Muscle of leg (tissue), 11 donors: ENCODE data around the gene TBXAS1. TPM values are rescaled to one million over a fixed set of nuclear protein-coding genes. Genes with fewer than 3 reads are reported as not detected.
"Not testable (repeated sequence)": the region's sequence is repeated elsewhere in the genome, so short reads cannot be mapped to it uniquely, and the experiment has no call there.

Experiments
- DNase-seq: peaks from one replicate; pipeline ENCODE4 v3.0.0; 2013
- H3K27ac ChIP-seq: one replicate; pipeline ENCODE4 v1.5.1; 2013; ENCODE audit warnings: mild to moderate bottlenecking, low read length, control low read depth
- H3K27me3 ChIP-seq: one replicate; pipeline ENCODE4 v1.6.1; 2013; ENCODE audit warnings: low read length; ENCODE audit not compliant: control insufficient read depth, insufficient read depth
- H3K36me3 ChIP-seq: one replicate; pipeline ENCODE4 v1.6.1; 2013; ENCODE audit warnings: low read length; ENCODE audit not compliant: control insufficient read depth, insufficient read depth
- H3K4me1 ChIP-seq: one replicate; pipeline ENCODE4 v1.6.1; 2013; ENCODE audit warnings: low read length; ENCODE audit not compliant: control insufficient read depth, insufficient read depth
- H3K4me3 ChIP-seq: one replicate; pipeline ENCODE4 v1.5.1; 2013; ENCODE audit warnings: low read length, control low read depth
- H3K9me3 ChIP-seq: replicated peaks from 2 replicates; pipeline ENCODE4 v1.6.1; 2013; ENCODE audit warnings: low read depth, low read length; ENCODE audit not compliant: control insufficient read depth
- WGBS: methylation state at CpG from one replicate; pipeline ENCODE4 v1.1.5; 2013; ENCODE audit warnings: missing lambda C conversion rate; ENCODE audit not compliant: insufficient coverage; 5-methylcytosine and 5-hydroxymethylcytosine counted together
- polyA plus RNA-seq, 8 donors: library from polyadenylated mRNA; unstranded; fragments of 120-200 nt; gene quantifications; one replicate each; pipeline versions ENCODE4 v1.2.1 to v1.2.3, GENCODE V29; 2013; ENCODE audit warnings: inconsistent platforms in 1 of 8, low replicate concordance in 1 of 8; ENCODE audit not compliant: insufficient read length in 8 of 8, insufficient read depth in 1 of 8
- total RNA-seq: library from RNA; stranded (reverse); fragments of 120-200 nt; gene quantifications from one replicate; pipeline ENCODE4 v1.2.4, GENCODE V29; 2013

Gene TBXAS1
- total and polyA plus RNA-seq, 9 donors: 2.6 to 4.5 (median 3.4) TPM

DNA sequence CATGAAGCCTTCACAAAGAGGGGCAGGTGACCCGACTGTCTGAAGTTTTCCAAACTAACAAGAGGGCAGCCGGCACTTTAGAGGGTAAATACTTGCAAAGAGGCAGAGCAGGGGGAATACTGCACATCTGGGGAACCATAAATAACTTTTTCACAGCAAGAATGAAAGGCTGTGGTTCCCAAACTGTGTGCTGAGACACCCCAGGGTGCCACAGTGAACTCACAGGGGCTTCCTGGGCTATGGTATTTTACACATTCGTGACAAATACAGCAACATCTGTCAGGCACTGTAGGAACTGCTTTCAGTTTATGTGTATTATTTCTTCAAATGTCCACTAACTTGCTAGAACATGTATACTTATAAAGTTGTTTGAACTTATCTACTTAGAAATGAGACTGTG lies 67.2 kb downstream of the TBXAS1 start:
- Histone ChIP-seq H3K36me3 (no peaks in the 10 kb centered on the region), H3K27ac (no peak overlapping the region), H3K4me3 (no peak overlapping the region), H3K4me1 (no peaks in the 10 kb centered on the region), H3K9me3 (no peaks in the 10 kb centered on the region), H3K27me3 (no peaks in the 10 kb centered on the region)
- WGBS: 83% methylated on average over 1 of the region's 3 CpGs
- DNase-seq: no peak

DNA sequence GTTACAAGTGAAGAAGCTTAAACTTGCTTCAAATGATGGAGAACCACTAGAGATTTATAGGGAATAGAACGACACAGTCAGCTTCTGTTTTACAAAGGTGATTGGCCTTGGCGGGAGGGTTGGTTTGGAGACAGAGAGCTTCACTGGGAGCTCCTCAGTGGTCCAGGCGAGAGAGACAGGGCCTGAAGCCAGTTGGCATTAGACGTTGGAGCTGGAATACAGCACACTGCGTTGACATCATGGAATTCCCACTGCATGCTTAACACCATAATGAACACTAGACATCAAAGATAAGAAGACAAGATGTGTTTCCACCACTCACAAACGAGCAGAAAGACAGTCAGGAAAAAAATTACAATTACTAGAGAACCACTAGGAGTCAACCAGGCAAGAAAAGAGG lies 67.8 kb downstream of the TBXAS1 start:
- Histone ChIP-seq H3K27me3 (no peaks in the 10 kb centered on the region), H3K4me3 (no peak overlapping the region), H3K4me1 (no peaks in the 10 kb centered on the region), H3K9me3 (no peaks in the 10 kb centered on the region), H3K36me3 (no peaks in the 10 kb centered on the region), H3K27ac (no peak overlapping the region)
- DNase-seq: peak; percentile 52
- 20% methylated on average over 1 of the region's 6 CpGs for WGBS

DNA sequence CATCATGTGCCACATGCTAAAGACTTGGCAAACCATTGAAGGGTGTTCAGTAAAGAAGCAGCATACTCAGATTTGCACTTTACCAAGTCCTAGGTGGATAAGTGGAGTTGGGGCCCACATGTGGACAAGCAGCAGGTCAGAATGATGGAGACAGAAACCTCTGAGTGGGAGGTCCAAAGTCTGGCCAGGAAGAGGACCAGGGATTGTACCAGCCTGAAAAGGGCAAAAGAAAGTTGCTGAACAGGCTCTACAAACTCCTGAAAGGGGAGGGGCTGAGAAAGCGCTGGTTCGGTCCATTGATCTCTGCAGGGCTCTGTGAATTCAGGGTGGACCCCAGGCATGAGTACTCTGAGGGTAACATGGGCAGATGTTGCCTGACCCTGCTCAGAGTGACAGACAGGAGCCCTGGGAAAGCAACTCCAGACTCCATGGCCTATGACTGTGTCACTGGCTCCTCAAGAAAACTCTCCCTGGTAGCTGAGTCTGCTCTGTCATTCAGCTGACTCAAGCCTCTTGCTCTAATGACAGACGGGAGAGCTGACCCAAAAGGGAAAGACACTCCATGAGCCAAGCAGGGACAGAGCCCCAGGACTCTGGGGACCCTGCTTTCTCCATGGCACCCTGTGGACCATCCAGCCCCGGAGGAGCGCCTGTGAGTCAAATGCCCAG lies 68.5 kb downstream of the TBXAS1 start:
- Histone ChIP-seq H3K36me3 (no peaks in the 10 kb centered on the region), H3K4me3 (no peak overlapping the region), H3K4me1 (no peaks in the 10 kb centered on the region), H3K27ac (no peak overlapping the region), H3K9me3 (no peaks in the 10 kb centered on the region), H3K27me3 (no peaks in the 10 kb centered on the region)
- WGBS: 84% methylated on average over 5 of the region's 5 CpGs
- DNase-seq: no peak

DNA sequence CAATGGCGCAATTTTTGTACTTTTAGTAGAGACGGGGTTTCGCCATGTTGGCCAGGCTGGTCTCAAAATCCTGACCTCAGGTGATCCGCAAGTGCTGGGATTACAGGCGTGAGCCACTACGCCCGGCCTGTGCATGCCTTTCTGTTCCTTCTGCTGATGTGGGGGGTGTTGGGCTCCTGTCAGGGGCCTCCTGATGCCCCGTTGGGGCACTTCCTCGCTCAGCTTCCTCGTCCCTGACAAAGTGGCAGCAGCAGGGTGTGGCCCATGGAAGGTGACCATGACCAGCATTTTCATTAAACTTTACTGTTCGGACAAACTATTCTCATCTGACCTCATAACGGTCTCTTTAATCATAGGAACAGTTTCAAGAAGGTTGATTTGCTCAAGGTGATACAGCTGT lies 69.4 kb downstream of the TBXAS1 start:
- 81% methylated on average over 7 of the region's 12 CpGs for WGBS
- no peak overlapping the region for H3K4me3 ChIP-seq
- H3K4me1 ChIP-seq: no peaks in the 10 kb centered on the region
- no peak overlapping the region for H3K27ac ChIP-seq
- H3K27me3 ChIP-seq: no peaks in the 10 kb centered on the region
- H3K36me3 ChIP-seq: no peaks in the 10 kb centered on the region
- DNase-seq: no peak
- H3K9me3 ChIP-seq: no peaks in the 10 kb centered on the region

DNA sequence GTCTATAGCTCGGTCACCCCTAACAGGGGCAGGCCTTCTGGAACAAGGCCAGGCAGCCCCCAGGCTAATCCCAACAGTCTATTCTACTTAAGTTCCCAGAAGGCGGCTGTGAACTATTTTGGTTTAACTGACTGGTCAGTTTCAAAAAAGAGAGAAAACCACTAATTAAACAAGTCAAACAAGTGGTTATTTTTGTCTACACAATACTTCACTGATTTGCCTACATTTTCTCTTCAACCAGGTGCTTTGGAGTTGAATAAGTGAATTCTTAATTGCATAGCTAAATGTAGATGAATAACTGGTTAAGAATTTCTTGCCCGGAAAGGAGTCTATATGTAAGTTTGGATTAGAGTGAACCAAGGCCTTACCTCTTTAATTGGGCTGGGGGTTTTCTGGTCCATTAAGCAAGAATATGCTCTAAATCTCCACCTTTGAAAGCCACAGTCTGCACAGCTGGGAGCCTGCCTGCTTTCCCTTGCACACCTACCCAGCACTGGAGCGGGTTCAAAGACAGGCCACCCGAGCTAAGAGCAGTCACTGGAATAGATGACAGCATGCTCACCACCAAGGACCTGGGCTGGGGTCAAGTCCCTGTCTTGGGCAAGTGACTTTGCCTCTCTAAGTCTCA lies 70.4 kb downstream of the TBXAS1 start:
- H3K36me3 ChIP-seq: no peaks in the 10 kb centered on the region
- no peaks in the 10 kb centered on the region for H3K9me3 ChIP-seq
- H3K27me3 ChIP-seq: no peaks in the 10 kb centered on the region
- no peak for DNase-seq
- H3K27ac ChIP-seq: no peak overlapping the region
- H3K4me1 ChIP-seq: no peaks in the 10 kb centered on the region
- 71% methylated on average over 1 of the region's 5 CpGs for WGBS
- no peak overlapping the region for H3K4me3 ChIP-seq

DNA sequence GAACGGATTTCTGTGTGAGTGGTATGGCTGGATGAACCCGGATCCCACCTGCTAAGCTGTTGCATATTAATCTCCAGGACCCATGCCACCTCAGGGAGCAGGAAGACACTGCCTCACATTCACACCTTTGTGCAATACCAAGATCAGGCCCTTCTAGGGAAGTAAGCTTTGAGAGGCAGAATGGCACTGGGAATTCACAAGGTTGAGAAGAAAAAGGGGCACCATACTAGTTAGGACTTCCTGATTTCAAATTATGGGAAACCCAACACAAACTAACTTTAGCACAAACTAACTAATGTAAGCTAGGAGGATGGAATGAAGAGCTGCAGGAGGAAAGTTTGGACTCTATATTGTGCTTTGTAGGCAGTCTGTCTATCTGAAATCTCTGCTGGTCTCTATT lies 71.3 kb downstream of the TBXAS1 start:
- H3K4me1 ChIP-seq: no peaks in the 10 kb centered on the region
- H3K4me3 ChIP-seq: no peak overlapping the region
- H3K27me3 ChIP-seq: no peaks in the 10 kb centered on the region
- H3K36me3 ChIP-seq: no peaks in the 10 kb centered on the region
- H3K9me3 ChIP-seq: no peaks in the 10 kb centered on the region
- no CpG with 5 or more reads among the region's 2 CpGs for WGBS
- no peak overlapping the region for H3K27ac ChIP-seq
- DNase-seq: no peak

DNA sequence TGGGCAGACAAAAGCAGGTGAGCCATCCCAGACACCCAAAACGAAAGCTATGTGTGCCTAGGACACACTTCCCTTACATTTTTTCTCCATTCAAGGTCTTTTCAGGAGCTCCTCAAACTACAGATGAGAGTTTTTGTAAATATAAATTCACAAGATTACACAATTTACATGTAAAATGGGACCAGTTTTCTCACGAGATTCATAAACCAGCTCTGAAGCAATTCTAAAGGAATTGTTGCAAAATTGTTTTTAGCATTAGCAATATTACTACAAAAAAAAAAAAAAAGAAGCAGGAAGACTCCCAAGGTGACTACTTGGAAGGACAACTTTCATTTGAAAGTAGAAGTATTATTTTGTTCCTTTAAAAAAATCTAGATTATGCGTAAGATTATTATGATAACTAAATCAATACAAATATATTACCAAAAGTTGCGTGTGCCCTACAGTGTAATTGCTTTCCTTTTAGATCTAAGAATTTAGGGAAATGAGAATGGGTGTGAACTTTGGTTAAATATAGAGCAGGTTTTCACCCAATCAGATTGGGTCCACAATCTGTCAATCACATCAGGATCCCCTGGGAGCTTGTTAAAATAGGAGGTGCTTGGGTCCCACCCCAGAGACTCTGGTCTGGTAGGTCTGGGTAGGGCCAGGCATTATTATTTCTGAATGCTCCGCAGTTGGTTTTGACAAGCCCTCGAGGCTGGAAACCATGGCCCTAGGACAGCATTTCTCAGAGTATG lies 72.2 kb downstream of the TBXAS1 start:
- no peak overlapping the region for H3K4me3 ChIP-seq
- no peaks in the 10 kb centered on the region for H3K9me3 ChIP-seq
- no peaks in the 10 kb centered on the region for H3K36me3 ChIP-seq
- H3K27ac ChIP-seq: no peak overlapping the region
- no peaks in the 10 kb centered on the region for H3K4me1 ChIP-seq
- no peaks in the 10 kb centered on the region for H3K27me3 ChIP-seq
- no peak for DNase-seq
- 100% methylated on average over 2 of the region's 6 CpGs for WGBS

DNA sequence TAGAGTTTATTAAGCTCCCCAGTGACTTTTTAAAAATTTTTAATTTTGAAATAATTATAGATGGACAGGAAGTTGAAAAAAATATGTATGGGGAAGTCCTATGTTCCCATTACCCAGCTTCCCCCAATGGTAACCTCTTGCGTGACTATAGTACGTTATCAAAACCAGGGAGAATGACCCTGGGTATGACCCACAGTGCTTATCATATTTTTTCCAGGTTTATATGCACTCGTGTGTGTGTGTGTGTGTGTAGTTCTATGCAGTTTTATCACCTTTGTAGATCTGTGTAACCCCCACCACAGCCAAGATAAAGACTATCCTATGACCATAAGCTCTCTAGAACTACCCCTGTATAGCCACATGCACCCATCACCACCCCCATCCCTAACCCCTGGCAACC lies 72.8 kb downstream of the TBXAS1 start:
- no CpG with 5 or more reads among the region's 3 CpGs for WGBS
- no peaks in the 10 kb centered on the region for H3K36me3 ChIP-seq
- H3K9me3 ChIP-seq: no peaks in the 10 kb centered on the region
- H3K4me3 ChIP-seq: no peak overlapping the region
- no peaks in the 10 kb centered on the region for H3K4me1 ChIP-seq
- H3K27me3 ChIP-seq: no peaks in the 10 kb centered on the region
- DNase-seq: no peak
- no peak overlapping the region for H3K27ac ChIP-seq

DNA sequence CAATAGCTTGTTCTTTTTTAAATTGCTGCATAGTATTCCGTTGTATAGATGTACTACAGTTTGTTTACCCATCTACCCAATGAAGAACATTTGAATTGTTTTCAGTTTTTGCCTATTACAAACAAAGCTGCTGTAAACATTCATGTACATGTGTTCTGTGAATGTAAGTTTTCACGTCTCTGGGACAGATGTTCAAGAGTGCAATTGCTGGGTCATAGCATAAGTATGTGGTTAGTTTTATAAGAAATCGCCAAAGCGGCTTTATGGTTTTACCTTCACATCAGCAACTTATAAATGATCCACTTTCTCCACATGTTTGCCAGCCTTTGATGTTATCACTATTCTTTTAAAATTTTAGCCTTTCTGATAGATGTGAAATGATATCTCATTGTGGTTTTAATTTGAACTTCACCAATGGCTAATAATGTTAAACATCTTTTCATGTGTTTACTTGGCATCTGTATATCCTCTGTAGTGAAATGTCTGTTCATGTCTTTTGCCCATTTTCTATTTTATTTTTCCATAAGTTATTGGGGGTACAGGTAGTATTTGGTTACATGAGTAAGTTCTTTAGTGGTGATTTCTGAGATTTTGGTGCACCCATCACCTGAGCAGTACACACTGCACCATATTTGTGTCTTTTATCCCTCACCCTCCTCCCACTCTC lies 73.5 kb downstream of the TBXAS1 start:
- Histone ChIP-seq H3K27ac (no peak overlapping the region), H3K36me3 (no peaks in the 10 kb centered on the region), H3K9me3 (no peaks in the 10 kb centered on the region), H3K27me3 (no peaks in the 10 kb centered on the region), H3K4me1 (no peaks in the 10 kb centered on the region), H3K4me3 (no peak overlapping the region)
- WGBS: no CpG with 5 or more reads among the region's 4 CpGs
- no peak for DNase-seq

DNA sequence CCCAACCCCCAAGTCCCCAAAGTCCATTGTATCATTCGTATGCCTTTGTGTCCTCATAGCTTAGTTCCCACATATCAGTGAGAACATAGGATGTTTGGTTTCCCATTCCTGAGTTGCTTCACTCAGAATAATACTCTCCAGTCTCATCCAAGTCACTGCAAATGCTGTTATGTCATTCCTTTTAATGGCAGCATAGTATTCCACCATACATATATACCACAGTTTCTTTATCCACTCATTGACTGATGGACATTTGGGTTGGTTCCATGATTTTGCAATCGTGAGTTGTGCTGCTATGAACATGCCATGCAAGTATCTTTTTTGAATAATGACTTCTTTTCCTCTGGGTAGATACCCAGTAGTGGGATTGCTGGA lies 74.0 kb downstream of the TBXAS1 start:
- not testable (repeated sequence) for H3K27me3 ChIP-seq, DNase-seq, H3K36me3 ChIP-seq, H3K9me3 ChIP-seq, H3K4me3 ChIP-seq, H3K27ac ChIP-seq, H3K4me1 ChIP-seq
- WGBS: no CpG with 5 or more reads among the region's 2 CpGs
